Measurements from ENCODE around the gene VPS51. TPM values are rescaled to one million over a fixed set of nuclear protein-coding genes. Genes with fewer than 3 reads are reported as not detected.

The VPS51 gene
- total and polyA plus RNA-seq, 12 donors = 28.0 to 269 (median 146) TPM

DNA sequence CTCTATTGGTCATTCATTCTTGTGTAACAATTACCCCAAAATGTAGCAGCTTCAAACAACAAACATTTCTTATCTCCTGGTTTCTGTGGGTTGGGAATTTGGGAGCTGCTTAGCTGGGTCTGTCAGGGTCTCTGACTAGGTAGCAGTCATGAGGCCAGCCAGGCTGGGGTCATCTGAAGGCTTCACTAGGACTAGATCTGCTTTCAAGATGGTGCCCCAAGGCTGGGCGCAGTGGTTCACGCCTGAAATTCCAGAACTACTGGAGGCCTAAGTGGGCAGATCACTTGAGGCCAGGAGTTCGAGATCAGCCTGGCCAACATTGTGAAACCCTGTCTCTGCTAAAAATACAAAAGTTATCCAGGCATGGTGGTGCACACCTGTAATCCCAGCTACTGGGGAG is 60.9 kb downstream of the VPS51 start:
- 86 to 99% (median 93%) methylated on average over 3 of the region's 3 CpGs; no CpG with 5 or more reads in 1 of the 4 donors for WGBS, 4 donors
- TF ChIP-seq, protein P1, sequence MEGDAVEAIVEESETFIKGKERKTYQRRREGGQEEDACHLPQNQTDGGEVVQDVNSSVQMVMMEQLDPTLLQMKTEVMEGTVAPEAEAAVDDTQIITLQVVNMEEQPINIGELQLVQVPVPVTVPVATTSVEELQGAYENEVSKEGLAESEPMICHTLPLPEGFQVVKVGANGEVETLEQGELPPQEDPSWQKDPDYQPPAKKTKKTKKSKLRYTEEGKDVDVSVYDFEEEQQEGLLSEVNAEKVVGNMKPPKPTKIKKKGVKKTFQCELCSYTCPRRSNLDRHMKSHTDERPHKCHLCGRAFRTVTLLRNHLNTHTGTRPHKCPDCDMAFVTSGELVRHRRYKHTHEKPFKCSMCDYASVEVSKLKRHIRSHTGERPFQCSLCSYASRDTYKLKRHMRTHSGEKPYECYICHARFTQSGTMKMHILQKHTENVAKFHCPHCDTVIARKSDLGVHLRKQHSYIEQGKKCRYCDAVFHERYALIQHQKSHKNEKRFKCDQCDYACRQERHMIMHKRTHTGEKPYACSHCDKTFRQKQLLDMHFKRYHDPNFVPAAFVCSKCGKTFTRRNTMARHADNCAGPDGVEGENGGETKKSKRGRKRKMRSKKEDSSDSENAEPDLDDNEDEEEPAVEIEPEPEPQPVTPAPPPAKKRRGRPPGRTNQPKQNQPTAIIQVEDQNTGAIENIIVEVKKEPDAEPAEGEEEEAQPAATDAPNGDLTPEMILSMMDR (IDR thresholded peaks at IDR 0.05) = no peak
- no peak for TF ChIP-seq POLR2A (IDR thresholded peaks at IDR 0.05)
- intact Hi-C loops (cut with DNase I) = no loop called here

DNA sequence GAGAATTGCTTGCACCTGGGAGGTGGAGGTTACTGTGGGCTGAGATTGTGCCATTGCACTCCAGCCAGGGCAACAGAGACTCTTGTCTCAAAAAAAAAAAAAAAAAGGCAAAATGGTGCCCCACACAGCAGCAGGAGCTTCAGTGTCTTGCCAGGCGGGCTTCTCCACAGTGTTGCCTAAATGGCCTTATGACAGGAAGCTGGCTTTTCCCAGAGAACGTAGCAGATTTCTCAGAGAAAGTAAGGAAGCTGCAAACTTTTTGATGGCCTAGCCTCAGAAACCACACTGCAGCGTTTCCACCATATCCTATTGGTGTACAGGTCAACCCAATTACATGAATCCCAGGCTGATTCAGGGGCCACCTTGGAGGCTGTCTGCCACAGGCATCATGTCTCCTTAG is 61.3 kb downstream of the VPS51 start:
- Histone ChIP-seq H3K9me3 (replicated peaks in 1 of 3) (no peaks in the 10 kb centered on the region), H3K36me3 (replicated peaks in 1 of 2) (no peaks in the 10 kb centered on the region), H3K4me3 (no peak overlapping the region), H3K27me3 (no peaks in the 10 kb centered on the region), H3K27ac (no peak overlapping the region), H3K4me1 (replicated peaks in 1 of 2) (no peaks in the 10 kb centered on the region)
- no peak for TF ChIP-seq POLR2A (IDR thresholded peaks at IDR 0.05)
- TF ChIP-seq, protein P1 (IDR thresholded peaks at IDR 0.05) = no peak
- intact Hi-C loops (cut with DNase I) = no loop called here
- DNase-seq = peak in 1 of 7 donors; percentile 3
- 52 to 88% (median 68%) methylated on average over 3 of the region's 3 CpGs for WGBS, 4 donors

More for the DNA sequence above, 60.9 kb downstream of the VPS51 start:
- peak in 1 of 7 donors; percentile 11 for DNase-seq
- H3K27me3 ChIP-seq = no peaks in the 10 kb centered on the region
- H3K9me3 ChIP-seq (replicated peaks in 1 of 3) = no peaks in the 10 kb centered on the region
- H3K4me3 ChIP-seq = no peak overlapping the region
- no peak overlapping the region for H3K27ac ChIP-seq
- H3K4me1 ChIP-seq (replicated peaks in 1 of 2) = no peaks in the 10 kb centered on the region
- no peaks in the 10 kb centered on the region for H3K36me3 ChIP-seq (replicated peaks in 1 of 2)

DNA sequence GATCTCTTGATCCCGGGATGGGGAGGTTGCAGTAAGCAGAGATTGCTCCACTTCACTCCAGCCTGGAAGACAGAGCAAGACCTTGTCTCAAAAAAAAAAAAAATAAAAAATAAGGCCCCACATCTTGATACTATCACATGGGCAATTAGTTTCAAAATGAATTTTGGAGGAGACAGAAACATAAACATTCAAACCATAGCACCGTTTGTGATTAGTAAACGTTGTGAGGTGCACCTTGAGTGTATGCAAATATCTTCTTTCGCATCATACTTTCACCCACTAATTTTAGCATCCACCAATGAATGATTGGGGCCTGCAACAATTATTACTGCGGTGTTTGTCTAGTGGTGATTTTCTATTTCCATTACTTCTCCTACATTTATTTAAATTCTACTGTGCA is 63.0 kb downstream of the VPS51 start:
- TF ChIP-seq, protein P1 (IDR thresholded peaks at IDR 0.05) = no peak
- no peak for TF ChIP-seq POLR2A (IDR thresholded peaks at IDR 0.05)
- no peak overlapping the region for H3K27ac ChIP-seq
- no peaks in the 10 kb centered on the region for H3K9me3 ChIP-seq (replicated peaks in 1 of 3)
- H3K27me3 ChIP-seq = no peaks in the 10 kb centered on the region
- no peaks in the 10 kb centered on the region for H3K36me3 ChIP-seq (replicated peaks in 1 of 2)
- no peaks in the 10 kb centered on the region for H3K4me1 ChIP-seq (replicated peaks in 1 of 2)
- intact Hi-C loops (cut with DNase I) = no loop called here
- DNase-seq = no peak
- H3K4me3 ChIP-seq = no peak overlapping the region
- 68 to 76% (median 72%) methylated on average over 5 of the region's 5 CpGs for WGBS, 4 donors

DNA sequence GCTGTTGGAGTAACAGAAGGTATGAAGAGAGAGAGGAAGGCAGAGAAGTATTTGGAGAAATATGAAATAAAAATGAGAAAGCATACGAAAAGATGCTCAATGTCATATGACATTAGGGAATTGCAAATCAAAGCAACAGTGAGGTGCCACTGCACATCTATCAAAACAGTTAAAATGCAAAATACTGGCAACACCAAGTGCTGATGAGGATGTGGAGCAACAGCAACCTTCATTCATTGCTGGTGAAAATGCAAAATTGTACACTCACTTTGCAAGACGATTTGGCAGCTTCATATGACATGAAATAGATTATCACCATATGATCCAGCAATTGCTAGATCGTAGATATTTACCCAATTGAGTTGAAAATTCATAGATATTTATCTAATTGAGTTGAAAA is 64.6 kb downstream of the VPS51 start:
- H3K27me3 ChIP-seq = no peaks in the 10 kb centered on the region
- H3K4me1 ChIP-seq (replicated peaks in 1 of 2) = no peaks in the 10 kb centered on the region
- H3K9me3 ChIP-seq (replicated peaks in 1 of 3) = no peaks in the 10 kb centered on the region
- intact Hi-C loops (cut with DNase I) = no loop called here
- WGBS, 4 donors = 63 to 76% (median 71%) methylated on average over 3 of the region's 3 CpGs
- no peak overlapping the region for H3K4me3 ChIP-seq
- DNase-seq = no peak
- no peaks in the 10 kb centered on the region for H3K36me3 ChIP-seq (replicated peaks in 1 of 2)
- TF ChIP-seq, protein P1 (IDR thresholded peaks at IDR 0.05) = no peak
- no peak for TF ChIP-seq POLR2A (IDR thresholded peaks at IDR 0.05)
- no peak overlapping the region for H3K27ac ChIP-seq

Small RNAs within 50 kb of the gene (microRNA-seq; reads per million reads assigned to microRNA genes)
- 0.45 to 1.5 (median 0.85) reads per million in 3 donors for gene MIR6751

Small RNAs within 50 kb of the gene (small RNA-seq; reads per million reads assigned to genes)
- gene HIGD1AP10 (0 reads per million in 2 donors), gene PDCL2P2 (0 reads per million in 2 donors), gene RNU2-23P (0 to 0.12 reads per million in 2 donors)

Other genes with a start within 250 kb of the VPS51 start
- gene EHD1, start 217.6 kb upstream of the VPS51 start, total RNA-seq = 100 to 1,000 TPM in 1 of 9 donors, 10 to 100 TPM in 8; 38.5 to 107 (median 55.8) TPM
- gene EHD1, start 217.6 kb upstream of the VPS51 start, polyA plus RNA-seq = 10 to 100 TPM; 14.3 to 50.4 (median 20.0) TPM
- 10 to 100 TPM in 8 of 9 donors, 1 to 10 TPM in 1; 7.6 to 43.5 (median 33.8) TPM for gene ATG2A, start 179.0 kb upstream of the VPS51 start, total RNA-seq
- gene ATG2A, start 179.0 kb upstream of the VPS51 start, polyA plus RNA-seq = 10 to 100 TPM in 2 of 3 donors, 1 to 10 TPM in 1; 3.6 to 43.3 (median 32.4) TPM
- 10 to 100 TPM in 8 of 9 donors, 1 to 10 TPM in 1; 7.8 to 26.6 (median 20.4) TPM for gene PPP2R5B, start 171.5 kb upstream of the VPS51 start, total RNA-seq
- 10 to 100 TPM; 10.7 to 51.3 (median 25.6) TPM for gene PPP2R5B, start 171.5 kb upstream of the VPS51 start, polyA plus RNA-seq
- gene GPHA2, start 160.3 kb upstream of the VPS51 start, total RNA-seq = not detected
- gene GPHA2, start 160.3 kb upstream of the VPS51 start, polyA plus RNA-seq = under 1 TPM in 1 of 3 donors, not detected in 2; 0.67 TPM
- not detected for gene MAJIN, start 124.1 kb upstream of the VPS51 start, total RNA-seq
- under 1 TPM in 2 of 3 donors, not detected in 1; 0.24 to 0.29 TPM for gene MAJIN, start 124.1 kb upstream of the VPS51 start, polyA plus RNA-seq
- 10 to 100 TPM in 2 of 9 donors, 1 to 10 TPM in 6, under 1 TPM in 1; 0.67 to 34.5 (median 6.4) TPM for gene BATF2, start 99.2 kb upstream of the VPS51 start, total RNA-seq
- 1 to 10 TPM; 3.3 to 8.5 (median 3.7) TPM for gene BATF2, start 99.2 kb upstream of the VPS51 start, polyA plus RNA-seq
- 100 to 1,000 TPM in 6 of 9 donors, 10 to 100 TPM in 3; 81.0 to 231 (median 109) TPM for gene ARL2, start 82.1 kb upstream of the VPS51 start, total RNA-seq
- gene ARL2, start 82.1 kb upstream of the VPS51 start, polyA plus RNA-seq = 100 to 1,000 TPM in 2 of 3 donors, 10 to 100 TPM in 1; 66.5 to 151 (median 128) TPM
- gene SNX15, start 68.8 kb upstream of the VPS51 start, total RNA-seq = 10 to 100 TPM; 21.0 to 35.9 (median 23.4) TPM
- 10 to 100 TPM; 16.4 to 22.0 (median 18.7) TPM for gene SNX15, start 68.8 kb upstream of the VPS51 start, polyA plus RNA-seq
- gene SAC3D1, start 55.0 kb upstream of the VPS51 start, total RNA-seq = 10 to 100 TPM in 7 of 9 donors, 1 to 10 TPM in 2; 7.4 to 23.6 (median 15.4) TPM
- gene SAC3D1, start 55.0 kb upstream of the VPS51 start, polyA plus RNA-seq = 10 to 100 TPM in 1 of 3 donors, 1 to 10 TPM in 2; 4.4 to 10.1 (median 7.5) TPM
- gene NAALADL1, start 37.7 kb upstream of the VPS51 start, total RNA-seq = 10 to 100 TPM in 2 of 9 donors, 1 to 10 TPM in 7; 1.3 to 15.7 (median 4.9) TPM
- gene NAALADL1, start 37.7 kb upstream of the VPS51 start, polyA plus RNA-seq = 10 to 100 TPM in 1 of 3 donors, 1 to 10 TPM in 2; 2.5 to 11.0 (median 8.7) TPM
- gene CDCA5, start 12.2 kb upstream of the VPS51 start, total RNA-seq = 1 to 10 TPM in 7 of 9 donors, under 1 TPM in 2; 0.35 to 10.0 (median 1.4) TPM
- 1 to 10 TPM in 1 of 3 donors, under 1 TPM in 2; 0.40 to 1.6 (median 0.88) TPM for gene CDCA5, start 12.2 kb upstream of the VPS51 start, polyA plus RNA-seq
- gene ZFPL1, start 12.0 kb upstream of the VPS51 start, total RNA-seq = 10 to 100 TPM; 33.7 to 59.6 (median 39.4) TPM
- 10 to 100 TPM; 34.7 to 90.3 (median 71.3) TPM for gene ZFPL1, start 12.0 kb upstream of the VPS51 start, polyA plus RNA-seq
- gene TM7SF2, start 15.7 kb downstream of the VPS51 start, total RNA-seq = 1,000 to 10,000 TPM in 2 of 9 donors, 100 to 1,000 TPM in 7; 278 to 1,807 (median 711) TPM
- gene TM7SF2, start 15.7 kb downstream of the VPS51 start, polyA plus RNA-seq = 100 to 1,000 TPM; 259 to 849 (median 589) TPM
- gene ZNHIT2, start 21.5 kb downstream of the VPS51 start, total RNA-seq = 10 to 100 TPM in 8 of 9 donors, 1 to 10 TPM in 1; 7.8 to 30.0 (median 20.3) TPM
- gene ZNHIT2, start 21.5 kb downstream of the VPS51 start, polyA plus RNA-seq = 10 to 100 TPM in 2 of 3 donors, under 1 TPM in 1; 0.48 to 39.8 (median 32.1) TPM
- gene FAU, start 25.9 kb downstream of the VPS51 start, total RNA-seq = 1,000 to 10,000 TPM in 5 of 9 donors, 100 to 1,000 TPM in 4; 361 to 1,303 (median 1,029) TPM
- gene FAU, start 25.9 kb downstream of the VPS51 start, polyA plus RNA-seq = 1,000 to 10,000 TPM in 2 of 3 donors, 100 to 1,000 TPM in 1; 656 to 2,488 (median 2,066) TPM
- 100 to 1,000 TPM; 113 to 180 (median 139) TPM for gene MRPL49, start 26.1 kb downstream of the VPS51 start, total RNA-seq
- 100 to 1,000 TPM in 1 of 3 donors, 10 to 100 TPM in 2; 32.7 to 122 (median 33.9) TPM for gene MRPL49, start 26.1 kb downstream of the VPS51 start, polyA plus RNA-seq
- 100 to 1,000 TPM in 1 of 9 donors, 10 to 100 TPM in 7, 1 to 10 TPM in 1; 9.7 to 119 (median 61.4) TPM for gene SYVN1, start 38.3 kb downstream of the VPS51 start, total RNA-seq
- gene SYVN1, start 38.3 kb downstream of the VPS51 start, polyA plus RNA-seq = 100 to 1,000 TPM in 1 of 3 donors, 10 to 100 TPM in 2; 46.0 to 124 (median 58.5) TPM
- gene SPDYC, start 74.0 kb downstream of the VPS51 start, total RNA-seq = not detected
- under 1 TPM in 1 of 3 donors, not detected in 2; 0.10 TPM for gene SPDYC, start 74.0 kb downstream of the VPS51 start, polyA plus RNA-seq
- 100 to 1,000 TPM in 7 of 9 donors, 10 to 100 TPM in 2; 20.6 to 333 (median 141) TPM for gene CAPN1, start 85.7 kb downstream of the VPS51 start, total RNA-seq
- 100 to 1,000 TPM in 2 of 3 donors, 10 to 100 TPM in 1; 33.0 to 131 (median 106) TPM for gene CAPN1, start 85.7 kb downstream of the VPS51 start, polyA plus RNA-seq
- gene POLA2, start 165.7 kb downstream of the VPS51 start, total RNA-seq = 10 to 100 TPM in 2 of 9 donors, 1 to 10 TPM in 7; 3.9 to 12.2 (median 7.4) TPM
- 1 to 10 TPM; 4.3 to 8.3 (median 7.9) TPM for gene POLA2, start 165.7 kb downstream of the VPS51 start, polyA plus RNA-seq
- 10 to 100 TPM in 3 of 9 donors, 1 to 10 TPM in 6; 1.1 to 18.3 (median 4.8) TPM for gene CDC42EP2, start 218.7 kb downstream of the VPS51 start, total RNA-seq
- 10 to 100 TPM in 2 of 3 donors, 1 to 10 TPM in 1; 1.0 to 13.9 (median 10.4) TPM for gene CDC42EP2, start 218.7 kb downstream of the VPS51 start, polyA plus RNA-seq
- gene DPF2, start 237.6 kb downstream of the VPS51 start, total RNA-seq = 10 to 100 TPM; 28.3 to 73.7 (median 49.1) TPM
- 10 to 100 TPM; 23.2 to 34.7 (median 30.4) TPM for gene DPF2, start 237.6 kb downstream of the VPS51 start, polyA plus RNA-seq

All from adrenal gland (tissue), 12 donors.